Muscle layer of duodenum (tissue), 2 donors: ENCODE data around the gene EVI5.
"Not testable (repeated sequence)": the region's sequence is repeated elsewhere in the genome, so short reads cannot be mapped to it uniquely, and the experiment has no call there.

ENCODE experiments used
- H3K27ac ChIP-seq: one replicate; pipeline ENCODE4 v1.7.0; 2013; ENCODE audit warnings: mild to moderate bottlenecking, low read length
- H3K27me3 ChIP-seq: one replicate; pipeline ENCODE4 v1.7.0; 2013; ENCODE audit warnings: low read depth, mild to moderate bottlenecking, control low read depth, low read length
- H3K36me3 ChIP-seq, 2 donors: one replicate each; pipeline ENCODE4 v1.7.0; 2013; ENCODE audit warnings: low read length in 2 of 2, control low read depth in 1 of 2, mild to moderate bottlenecking in 1 of 2; ENCODE audit not compliant: insufficient read depth in 2 of 2, control insufficient read depth in 1 of 2
- H3K4me1 ChIP-seq, 2 donors: one replicate each; pipeline ENCODE4 v1.7.0; 2013; ENCODE audit warnings: low read length in 2 of 2, mild to moderate bottlenecking in 2 of 2, control low read depth in 1 of 2, moderate library complexity in 1 of 2; ENCODE audit not compliant: insufficient read depth in 2 of 2, control insufficient read depth in 1 of 2
- H3K4me3 ChIP-seq, 2 donors: one replicate each; pipeline ENCODE4 v1.7.0; 2013; ENCODE audit warnings: low read length in 2 of 2, low read depth in 1 of 2, mild to moderate bottlenecking in 1 of 2
- H3K9me3 ChIP-seq, 2 donors: one replicate each; pipeline ENCODE4 v1.7.0; 2013; ENCODE audit warnings: low read length in 2 of 2, control low read depth in 1 of 2, mild to moderate bottlenecking in 1 of 2; ENCODE audit not compliant: control insufficient read depth in 1 of 2
- donor health status: healthy.

The EVI5 gene

GRCh38 chr1:92536211-92536979, 248.5 kb downstream of the EVI5 start:
- Histone ChIP-seq H3K27ac (no peak overlapping the region), H3K4me1 (no peaks in the 10 kb centered on the region), H3K36me3 (no peaks in the 10 kb centered on the region), H3K27me3 (no peaks in the 10 kb centered on the region), H3K4me3 (no peak overlapping the region), H3K9me3 (no peaks in the 10 kb centered on the region)

- not testable (repeated sequence) for H3K27me3 ChIP-seq, H3K4me1 ChIP-seq, H3K36me3 ChIP-seq, H3K4me3 ChIP-seq, H3K9me3 ChIP-seq, H3K27ac ChIP-seq
Measured at GRCh38 chr1:92532371-92532770, 252.5 kb downstream of the EVI5 start.

- H3K27me3 ChIP-seq, H3K36me3 ChIP-seq, H3K9me3 ChIP-seq, H3K27ac ChIP-seq, H3K4me3 ChIP-seq, H3K4me1 ChIP-seq: not testable (repeated sequence)
Measured at GRCh38 chr1:92531939-92532338, 253.0 kb downstream of the EVI5 start.

GRCh38 chr1:92527670-92528069, 257.2 kb downstream of the EVI5 start:
- peaks cover 0 to 9% of the 10 kb centered on the region in 2 donors for H3K36me3 ChIP-seq
- no peaks in the 10 kb centered on the region for H3K27me3 ChIP-seq
- H3K27ac ChIP-seq: no peak overlapping the region
- H3K9me3 ChIP-seq: no peaks in the 10 kb centered on the region
- H3K4me1 ChIP-seq: no peaks in the 10 kb centered on the region
- H3K4me3 ChIP-seq: no peak overlapping the region

GRCh38 chr1:92524944-92525590, 259.8 kb downstream of the EVI5 start:
- not testable (repeated sequence) for H3K4me3 ChIP-seq, H3K36me3 ChIP-seq, H3K9me3 ChIP-seq, H3K27me3 ChIP-seq, H3K4me1 ChIP-seq, H3K27ac ChIP-seq

GRCh38 chr1:92519043-92519442, 265.9 kb downstream of the EVI5 start:
- Histone ChIP-seq H3K4me3 (no peak overlapping the region), H3K4me1 (no peaks in the 10 kb centered on the region), H3K27ac (no peak overlapping the region), H3K9me3 (no peaks in the 10 kb centered on the region), H3K36me3 (no peaks in the 10 kb centered on the region), H3K27me3 (no peaks in the 10 kb centered on the region)

- Histone ChIP-seq H3K9me3 (no peaks in the 10 kb centered on the region), H3K27me3 (no peaks in the 10 kb centered on the region), H3K27ac (no peak overlapping the region), H3K36me3 (no peaks in the 10 kb centered on the region), H3K4me1 (no peaks in the 10 kb centered on the region), H3K4me3 (no peak overlapping the region)
Measured at GRCh38 chr1:92516574-92516973, 268.3 kb downstream of the EVI5 start.

- H3K9me3 ChIP-seq: no peaks in the 10 kb centered on the region
- H3K27me3 ChIP-seq: no peaks in the 10 kb centered on the region
- H3K4me3 ChIP-seq: no peak overlapping the region
- no peaks in the 10 kb centered on the region for H3K4me1 ChIP-seq
- H3K36me3 ChIP-seq: no peaks in the 10 kb centered on the region
- no peak overlapping the region for H3K27ac ChIP-seq
Measured at GRCh38 chr1:92515796-92516201, 269.1 kb downstream of the EVI5 start.

- H3K9me3 ChIP-seq: no peaks in the 10 kb centered on the region
- no peak overlapping the region for H3K4me3 ChIP-seq
- H3K4me1 ChIP-seq: no peaks in the 10 kb centered on the region
- no peaks in the 10 kb centered on the region for H3K27me3 ChIP-seq
- no peak overlapping the region for H3K27ac ChIP-seq
- no peaks in the 10 kb centered on the region for H3K36me3 ChIP-seq
Measured at GRCh38 chr1:92511541-92511940, 273.4 kb downstream of the EVI5 start.

- no peak overlapping the region for H3K27ac ChIP-seq
- H3K4me3 ChIP-seq: no peak overlapping the region
- H3K27me3 ChIP-seq: no peaks in the 10 kb centered on the region
- no peaks in the 10 kb centered on the region for H3K4me1 ChIP-seq
- H3K36me3 ChIP-seq: no peaks in the 10 kb centered on the region
- H3K9me3 ChIP-seq: no peaks in the 10 kb centered on the region
Measured at GRCh38 chr1:92509619-92510018, 275.3 kb downstream of the EVI5 start.

- Histone ChIP-seq H3K36me3 (no peaks in the 10 kb centered on the region), H3K27ac (no peak overlapping the region), H3K4me1 (no peaks in the 10 kb centered on the region), H3K9me3 (no peaks in the 10 kb centered on the region), H3K27me3 (no peaks in the 10 kb centered on the region), H3K4me3 (no peak overlapping the region)
Measured at GRCh38 chr1:92505015-92505692, 279.8 kb downstream of the EVI5 start.
